Keratinocyte (primary cell): ENCODE measurements around the gene WDR19. TPM values are rescaled to one million over a fixed set of nuclear protein-coding genes. Genes with fewer than 3 reads are reported as not detected.

Experiments
- DNase-seq: peaks from one replicate; pipeline ENCODE4 v3.0.0-alpha.2; 2011; ENCODE audit warnings: low read depth, missing footprints, low spot score
- FAIRE-seq: peaks from 2 replicates; lab custom pipeline; 2011; peaks lifted over from hg19 to GRCh38; lab: Jason Lieb, UNC
- H2AFZ ChIP-seq: 2 replicates; pipeline ENCODE4 v1.6.0; 2012; ENCODE audit warnings: low read length, control low read depth, inconsistent platforms; ENCODE audit not compliant: control insufficient read depth
- H3K27ac ChIP-seq: 2 replicates; pipeline ENCODE4 v1.5.1; 2011; ENCODE audit warnings: low read length; ENCODE audit not compliant: control insufficient read depth, insufficient read depth
- H3K27me3 ChIP-seq: 3 replicates; pipeline ENCODE4 v1.6.0; 2011; ENCODE audit warnings: low read length; ENCODE audit not compliant: control insufficient read depth, insufficient read depth; ENCODE audit errors: extremely low read depth
- H3K36me3 ChIP-seq, 2 experiments: 2 replicates in 1 of 2; 3 replicates in 1 of 2; pipeline ENCODE4 v1.5.1; 2011; ENCODE audit warnings: low read length in 2 of 2, mild to moderate bottlenecking in 1 of 2; ENCODE audit not compliant: control insufficient read depth in 2 of 2, insufficient read depth in 2 of 2; ENCODE audit errors: extremely low read depth in 1 of 2
- H3K4me1 ChIP-seq: 3 replicates; pipeline ENCODE4 v1.5.1; 2011; ENCODE audit warnings: low read length; ENCODE audit not compliant: control insufficient read depth, insufficient read depth; ENCODE audit errors: extremely low read depth
- H3K4me2 ChIP-seq: 3 replicates; pipeline ENCODE4 v1.6.0; 2011; ENCODE audit warnings: low read depth, low read length; ENCODE audit not compliant: control insufficient read depth, insufficient read depth; ENCODE audit errors: extremely low read depth
- H3K4me3 ChIP-seq, 3 experiments: fragments of 200-600 bp in 1 of 3; sonication (generic) in 1 of 3; 2 replicates in 2 of 3; 3 replicates in 1 of 3; pipeline ENCODE4 v1.5.1; 2011 to 2016; ENCODE audit warnings: low read length in 3 of 3, mild to moderate bottlenecking in 3 of 3, control low read depth in 2 of 3, inconsistent platforms in 1 of 3, low read depth in 1 of 3, mixed read lengths in 1 of 3, mixed run types in 1 of 3, moderate library complexity in 1 of 3; ENCODE audit not compliant: control insufficient read depth in 2 of 3, insufficient read depth in 2 of 3; ENCODE audit errors: extremely low read depth in 1 of 3
- H3K79me2 ChIP-seq: 2 replicates; pipeline ENCODE4 v1.6.0; 2012; ENCODE audit warnings: low read length; ENCODE audit not compliant: control insufficient read depth, insufficient read depth
- H3K9ac ChIP-seq: 3 replicates; pipeline ENCODE4 v1.6.0; 2011; ENCODE audit warnings: low read length; ENCODE audit not compliant: control insufficient read depth, insufficient read depth; ENCODE audit errors: extremely low read depth
- H3K9me1 ChIP-seq: 3 replicates; pipeline ENCODE4 v1.6.0; 2011; ENCODE audit warnings: low read length; ENCODE audit not compliant: control insufficient read depth, insufficient read depth; ENCODE audit errors: extremely low read depth
- H3K9me3 ChIP-seq: 2 replicates; pipeline ENCODE4 v1.5.1; 2012; ENCODE audit warnings: low read depth, low read length; ENCODE audit not compliant: control insufficient read depth
- H4K20me1 ChIP-seq: 3 replicates; pipeline ENCODE4 v1.6.0; 2011; ENCODE audit warnings: low read length; ENCODE audit not compliant: control insufficient read depth, insufficient read depth; ENCODE audit errors: extremely low read depth
- EZH2 ChIP-seq: IDR thresholded peaks from one replicate; pipeline ENCODE4 v1.6.1; 2012; ENCODE audit warnings: inconsistent platforms, mild to moderate bottlenecking, low read length, moderate library complexity
- dilution Hi-C: fragments of 300-500 bp; cut with MboI; formaldehyde crosslinking; loops from one replicate; pipeline ENCODE4 v1.7.0; 2020; ENCODE audit warnings: low sequenced_read_pairs; ENCODE audit not compliant: extremely low pct_ligation_motif_present
- polyA plus RNA-seq, 5 experiments: library from polyadenylated mRNA; depleted of rRNA in 3 of 5; stranded (reverse) in 3 of 5; stranded (forward) in 1 of 5; unstranded in 1 of 5; fragments of >200 nt; gene quantifications; 1 replicate in 1 of 5; 2 replicates in 3 of 5; 3 replicates in 1 of 5; pipeline versions ENCODE4 v1.2.1 to v1.2.3, GENCODE V29; 2011 to 2012; ENCODE audit warnings: missing spikeins in 2 of 5, low read depth in 1 of 5, low replicate concordance in 1 of 5
- TF ChIP-seq, protein P1 (sequence below), 3 experiments: IDR thresholded peaks in 1 of 3; conservative IDR thresholded peaks in 1 of 3; optimal IDR thresholded peaks in 1 of 3; 2 replicates in 2 of 3; 3 replicates in 1 of 3; pipeline versions ENCODE3 to v1.5.1; 2011; ENCODE audit warnings: low read length in 3 of 3, mild to moderate bottlenecking in 3 of 3, moderate library complexity in 2 of 3, control low read depth in 1 of 3, inconsistent platforms in 1 of 3; ENCODE audit not compliant: insufficient read depth in 2 of 3; ENCODE audit errors: extremely low read depth in 1 of 3

The WDR19 gene
- polyA plus RNA-seq, 1 donor (not counting 4 experiments of a cell fraction or from before 2014, with no cell fraction given), result 25.3 TPM

DNA sequence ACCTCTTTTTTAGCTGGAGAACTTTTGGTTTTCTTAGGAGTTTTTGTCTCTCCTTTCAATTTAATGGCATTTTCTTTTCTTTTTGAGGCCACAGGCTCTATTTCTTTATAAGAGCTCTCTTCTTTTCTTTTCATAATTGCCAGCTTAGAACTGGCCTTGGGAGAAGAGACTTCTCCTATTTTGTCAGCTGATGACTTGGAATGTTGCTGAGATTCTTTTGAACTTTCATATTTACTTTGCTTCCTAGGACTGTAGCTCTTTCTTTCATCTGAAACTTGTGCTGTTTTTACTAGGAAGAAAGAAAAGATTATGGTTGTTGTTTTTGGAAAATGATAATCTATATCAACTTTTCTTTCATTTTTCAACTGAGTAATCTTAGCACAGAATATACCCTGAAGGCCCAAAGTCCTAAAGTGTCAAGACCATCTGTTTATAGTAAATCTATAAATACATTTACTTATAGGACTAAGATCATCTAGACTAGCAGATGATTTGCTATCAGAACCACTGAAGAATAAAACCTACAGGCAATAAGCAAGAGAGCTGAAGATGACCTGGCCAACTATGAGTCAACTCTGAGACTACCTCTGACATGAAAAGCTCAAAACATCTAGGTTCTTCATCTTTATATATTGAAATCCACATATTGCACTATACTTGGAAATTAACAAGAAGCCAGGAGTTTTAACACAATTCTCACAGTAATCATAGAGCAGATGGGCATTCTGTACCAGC, 138.2 kb downstream of the WDR19 start:
- no peaks in the 10 kb centered on the region for H3K9me1 ChIP-seq
- H2AFZ ChIP-seq, result no peak overlapping the region
- DNase-seq (no peak), FAIRE-seq (no peak)
- no peak overlapping the region for H3K4me3 ChIP-seq
- TF ChIP-seq EZH2, result no peak
- TF ChIP-seq, protein P1, sequence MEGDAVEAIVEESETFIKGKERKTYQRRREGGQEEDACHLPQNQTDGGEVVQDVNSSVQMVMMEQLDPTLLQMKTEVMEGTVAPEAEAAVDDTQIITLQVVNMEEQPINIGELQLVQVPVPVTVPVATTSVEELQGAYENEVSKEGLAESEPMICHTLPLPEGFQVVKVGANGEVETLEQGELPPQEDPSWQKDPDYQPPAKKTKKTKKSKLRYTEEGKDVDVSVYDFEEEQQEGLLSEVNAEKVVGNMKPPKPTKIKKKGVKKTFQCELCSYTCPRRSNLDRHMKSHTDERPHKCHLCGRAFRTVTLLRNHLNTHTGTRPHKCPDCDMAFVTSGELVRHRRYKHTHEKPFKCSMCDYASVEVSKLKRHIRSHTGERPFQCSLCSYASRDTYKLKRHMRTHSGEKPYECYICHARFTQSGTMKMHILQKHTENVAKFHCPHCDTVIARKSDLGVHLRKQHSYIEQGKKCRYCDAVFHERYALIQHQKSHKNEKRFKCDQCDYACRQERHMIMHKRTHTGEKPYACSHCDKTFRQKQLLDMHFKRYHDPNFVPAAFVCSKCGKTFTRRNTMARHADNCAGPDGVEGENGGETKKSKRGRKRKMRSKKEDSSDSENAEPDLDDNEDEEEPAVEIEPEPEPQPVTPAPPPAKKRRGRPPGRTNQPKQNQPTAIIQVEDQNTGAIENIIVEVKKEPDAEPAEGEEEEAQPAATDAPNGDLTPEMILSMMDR (optimal IDR thresholded peaks at IDR 0.05 in 1 of 3, IDR thresholded peaks at IDR 0.05 in 1 of 3, conservative IDR thresholded peaks at IDR 0.05 in 1 of 3; ENCODE audit: extremely low read depth in 1 of 3, insufficient read depth in 2 of 3, low read length in 3 of 3), result no peak
- H3K27ac ChIP-seq, result peak overlapping the region; percentile 86
- H3K4me1 ChIP-seq, result peaks cover 23% of the 10 kb centered on the region
- peaks cover under 1 to 3% of the 10 kb centered on the region in 2 experiments for H3K36me3 ChIP-seq
- H3K4me2 ChIP-seq, result peak overlapping the region; percentile 29
- no peaks in the 10 kb centered on the region for H3K79me2 ChIP-seq
- dilution Hi-C loops, result no loop called here
- H3K9me3 ChIP-seq, result no peaks in the 10 kb centered on the region
- H3K27me3 ChIP-seq, result no peaks in the 10 kb centered on the region
- H3K9ac ChIP-seq, result no peak overlapping the region
- H4K20me1 ChIP-seq, result no peaks in the 10 kb centered on the region

DNA sequence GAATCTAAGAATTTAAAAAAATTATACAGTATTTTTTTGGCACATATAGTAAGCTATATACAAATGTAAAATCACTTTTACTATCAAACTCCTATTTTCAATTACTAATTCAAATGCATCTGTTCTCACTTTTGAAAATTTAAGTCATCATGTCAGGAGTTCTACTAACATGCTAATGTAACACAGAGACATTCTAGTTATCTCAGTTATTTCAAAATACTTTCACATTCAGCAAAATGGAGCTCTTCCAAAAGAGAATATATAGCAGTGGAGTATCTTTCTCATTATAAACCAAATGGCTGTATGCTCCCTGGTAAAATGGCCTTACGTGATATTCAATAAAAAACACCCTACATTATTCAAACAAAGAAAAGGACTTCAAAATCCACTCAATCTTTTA, 141.5 kb downstream of the WDR19 start:
- Histone ChIP-seq H4K20me1 (no peaks in the 10 kb centered on the region), H3K4me3 (no peak overlapping the region), H3K4me1 (peaks cover 23% of the 10 kb centered on the region), H3K9me1 (no peaks in the 10 kb centered on the region), H3K79me2 (peaks cover 2% of the 10 kb centered on the region), H3K27me3 (no peaks in the 10 kb centered on the region), H3K27ac (no peak overlapping the region), H3K4me2 (no peak overlapping the region), H3K9me3 (no peaks in the 10 kb centered on the region), H3K36me3 (peaks cover 1 to 3% of the 10 kb centered on the region in 2 experiments), H2AFZ (no peak overlapping the region), H3K9ac (no peak overlapping the region)
- dilution Hi-C loops, result no loop called here
- FAIRE-seq (no peak), DNase-seq (no peak)
- TF ChIP-seq EZH2, result no peak
- TF ChIP-seq, protein P1 (optimal IDR thresholded peaks at IDR 0.05 in 1 of 3, IDR thresholded peaks at IDR 0.05 in 1 of 3, conservative IDR thresholded peaks at IDR 0.05 in 1 of 3; ENCODE audit: extremely low read depth in 1 of 3, insufficient read depth in 2 of 3, low read length in 3 of 3), result no peak
